Naive B cell (primary cell): ENCODE measurements around the gene NENF. TPM values are rescaled to one million over a fixed set of nuclear protein-coding genes. Genes with fewer than 3 reads are reported as not detected.

Experiments
- ATAC-seq, 2 donors: fragments of 150-1000 bp; cut with Tn5 transposase; 2 replicates each; pipeline ENCODE4 v1.10.0; 2021; ENCODE audit warnings: low read depth in 2 of 2, mild to moderate bottlenecking in 2 of 2, moderate library complexity in 2 of 2
- DNase-seq: peaks from one replicate; pipeline ENCODE4 v3.0.0; 2022
- H3K27ac Mint-ChIP-seq, 6 donors: one replicate each; pipeline ENCODE4 v1.8.0; 2020 to 2022; ENCODE audit warnings: mild to moderate bottlenecking in 6 of 6, mixed read lengths in 6 of 6, moderate library complexity in 5 of 6, inconsistent platforms in 2 of 6
- H3K27me3 Mint-ChIP-seq, 3 donors: one replicate each; pipeline ENCODE4 v1.8.0; 2021 to 2022; ENCODE audit warnings: mixed read lengths in 3 of 3, mild to moderate bottlenecking in 1 of 3
- H3K36me3 Mint-ChIP-seq, 2 donors: one replicate each; pipeline ENCODE4 v1.8.0; 2020 to 2022; ENCODE audit warnings: mixed read lengths in 2 of 2, inconsistent platforms in 1 of 2, mild to moderate bottlenecking in 1 of 2
- H3K4me1 Mint-ChIP-seq, 3 donors: one replicate each; pipeline ENCODE4 v1.8.0; 2020 to 2022; ENCODE audit warnings: mixed read lengths in 3 of 3, inconsistent platforms in 1 of 3, mild to moderate bottlenecking in 1 of 3, moderate library complexity in 1 of 3
- H3K4me3 Mint-ChIP-seq, 8 donors: one replicate each; pipeline ENCODE4 v1.8.0; 2020 to 2022; ENCODE audit warnings: mild to moderate bottlenecking in 8 of 8, mixed read lengths in 8 of 8, moderate library complexity in 8 of 8, inconsistent platforms in 2 of 8
- H3K9me3 Mint-ChIP-seq, 7 donors: one replicate each; pipeline ENCODE4 v1.8.0; 2020 to 2022; ENCODE audit warnings: mixed read lengths in 7 of 7, mild to moderate bottlenecking in 5 of 7, inconsistent platforms in 2 of 7, moderate library complexity in 1 of 7
- polyA plus RNA-seq, 6 donors: library from polyadenylated mRNA; unstranded; fragments of 300-500 nt; fragmentation: Illumina TruSeq; gene quantifications; one replicate each; pipeline ENCODE4 v1.2.3, GENCODE V29; 2021; ENCODE audit warnings: low read depth in 6 of 6

Gene NENF
- polyA plus RNA-seq, 6 donors from 2014 or later, result 31.7 to 93.4 (median 64.3) TPM

GRCh38 chr1:212455803-212456528 lies 23.2 kb downstream of the NENF start:
- H3K27me3 Mint-ChIP-seq, result no peaks in the 10 kb centered on the region
- H3K4me3 Mint-ChIP-seq, result no peak overlapping the region
- H3K4me1 Mint-ChIP-seq, result peaks cover 6 to 10% (median 8%) of the 10 kb centered on the region in 3 donors
- ATAC-seq, result peak; percentile 71 to 83
- H3K27ac Mint-ChIP-seq, result no peak overlapping the region
- no peaks in the 10 kb centered on the region for H3K36me3 Mint-ChIP-seq
- peak; percentile 70 for DNase-seq
- no peaks in the 10 kb centered on the region for H3K9me3 Mint-ChIP-seq

DNA sequence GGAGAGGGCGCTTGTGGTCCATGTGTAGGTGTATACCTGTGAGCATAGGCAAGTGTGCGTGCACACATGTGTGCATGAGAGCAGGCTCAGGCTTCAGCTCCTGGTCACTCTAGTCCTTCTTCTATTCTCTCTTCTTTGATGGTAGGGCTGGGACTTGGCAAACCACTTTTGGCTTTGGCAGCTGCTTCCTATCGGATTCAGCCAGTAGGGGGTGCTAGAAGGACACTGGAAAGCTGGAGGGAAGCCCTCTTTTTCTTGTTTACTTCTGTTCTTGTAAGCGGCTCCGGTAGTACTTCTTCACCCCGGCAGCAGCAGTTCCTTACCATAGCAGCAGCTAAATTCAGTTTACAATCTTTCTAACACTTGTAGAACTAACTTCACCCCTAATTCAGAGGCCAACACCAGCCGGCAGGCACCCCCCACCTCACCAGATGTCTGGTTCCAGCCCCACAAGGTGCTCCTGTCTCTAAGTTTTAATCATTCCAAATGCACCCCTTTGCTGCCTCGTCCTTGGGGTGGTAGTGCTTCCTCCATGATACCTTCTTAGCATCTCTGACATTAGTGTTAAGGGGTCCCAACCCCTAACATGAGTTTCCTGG lies 25.1 kb downstream of the NENF start:
- ATAC-seq (no peak), DNase-seq (peak; percentile 25)
- H3K27ac Mint-ChIP-seq, result peak overlapping the region in 1 of 6 donors; percentile 65
- H3K36me3 Mint-ChIP-seq, result no peaks in the 10 kb centered on the region
- H3K4me1 Mint-ChIP-seq, result peaks cover 4 to 10% (median 6%) of the 10 kb centered on the region in 3 donors
- no peak overlapping the region for H3K4me3 Mint-ChIP-seq
- no peaks in the 10 kb centered on the region for H3K27me3 Mint-ChIP-seq
- H3K9me3 Mint-ChIP-seq, result no peaks in the 10 kb centered on the region

DNA sequence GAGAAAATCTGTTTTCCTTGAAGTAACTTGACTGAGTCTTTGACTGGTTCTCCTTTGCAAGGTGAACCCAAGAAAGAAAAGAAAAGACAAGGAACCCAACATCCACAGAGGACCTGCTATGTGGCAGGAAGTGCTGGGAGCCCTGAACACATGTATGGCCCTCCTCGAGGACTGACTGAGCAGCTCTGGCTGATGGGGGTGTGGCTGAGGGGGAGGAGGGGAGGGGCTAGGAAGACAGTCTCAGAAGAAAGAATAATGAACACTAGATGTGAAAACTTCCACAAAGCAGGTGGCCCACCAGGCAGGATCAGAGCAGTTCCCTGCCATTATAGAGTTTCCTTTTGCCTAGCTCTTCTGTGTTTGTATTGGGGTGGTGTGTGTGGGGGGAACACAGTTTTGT lies 26.1 kb downstream of the NENF start:
- Mint-ChIP-seq H3K4me1 (peaks cover 0 to 10% (median 6%) of the 10 kb centered on the region in 3 donors), H3K27ac (peak overlapping the region in 4 of 6 donors; percentile 12 to 89 (median 36)), H3K27me3 (no peaks in the 10 kb centered on the region), H3K4me3 (no peak overlapping the region), H3K9me3 (no peaks in the 10 kb centered on the region), H3K36me3 (no peaks in the 10 kb centered on the region)
- ATAC-seq (peak in 1 of 2 donors; percentile 35), DNase-seq (no peak)

- Mint-ChIP-seq H3K4me1 (peaks cover 0 to 10% (median 6%) of the 10 kb centered on the region in 3 donors), H3K36me3 (no peaks in the 10 kb centered on the region), H3K9me3 (no peaks in the 10 kb centered on the region), H3K27ac (peak overlapping the region in 1 of 6 donors; percentile 12), H3K27me3 (no peaks in the 10 kb centered on the region), H3K4me3 (no peak overlapping the region)
- ATAC-seq (no peak), DNase-seq (no peak)
Observed at GRCh38 chr1:212459656-212460055, 26.9 kb downstream of the NENF start.

DNA sequence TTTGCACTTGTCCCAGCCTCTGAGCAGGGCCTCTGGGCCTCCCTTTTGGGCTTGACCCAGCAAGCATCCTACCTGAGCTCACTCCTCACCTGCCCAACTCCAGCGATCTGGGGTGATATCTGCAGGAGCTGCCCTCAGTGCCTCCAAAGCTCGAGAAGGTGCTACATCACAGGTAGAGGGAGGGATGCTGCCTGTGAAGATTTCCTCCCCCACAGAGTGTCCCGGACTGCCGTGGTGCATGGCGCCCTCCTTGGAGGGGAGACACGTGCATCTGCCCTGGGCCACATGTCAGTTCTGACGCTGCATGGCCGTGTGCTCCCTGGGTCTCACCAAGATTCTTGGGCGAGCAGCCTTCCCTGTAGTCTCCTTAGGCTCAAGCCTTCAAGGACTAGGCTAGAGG lies 27.7 kb downstream of the NENF start:
- no peaks in the 10 kb centered on the region for H3K27me3 Mint-ChIP-seq
- DNase-seq, result no peak
- H3K4me3 Mint-ChIP-seq, result no peak overlapping the region
- no peak for ATAC-seq
- H3K27ac Mint-ChIP-seq, result no peak overlapping the region
- no peaks in the 10 kb centered on the region for H3K9me3 Mint-ChIP-seq
- H3K36me3 Mint-ChIP-seq, result no peaks in the 10 kb centered on the region
- H3K4me1 Mint-ChIP-seq, result peaks cover 0 to 10% (median 6%) of the 10 kb centered on the region in 3 donors

- Mint-ChIP-seq H3K9me3 (no peaks in the 10 kb centered on the region), H3K4me3 (no peak overlapping the region), H3K4me1 (peaks cover 0 to 6% (median 3%) of the 10 kb centered on the region in 3 donors), H3K36me3 (no peaks in the 10 kb centered on the region), H3K27ac (no peak overlapping the region), H3K27me3 (peaks cover 0 to 6% (median 0%) of the 10 kb centered on the region in 3 donors)
- DNase-seq (no peak), ATAC-seq (no peak)
Observed at GRCh38 chr1:212461916-212462660, 29.4 kb downstream of the NENF start.

GRCh38 chr1:212463565-212464285 lies 31.0 kb downstream of the NENF start:
- no peaks in the 10 kb centered on the region for H3K36me3 Mint-ChIP-seq
- ATAC-seq, result no peak

GRCh38 chr1:212465311-212465710 lies 32.6 kb downstream of the NENF start:
- Mint-ChIP-seq H3K4me1 (no peaks in the 10 kb centered on the region), H3K27me3 (peaks cover 0 to 10% (median 5%) of the 10 kb centered on the region in 3 donors), H3K27ac (no peak overlapping the region), H3K36me3 (no peaks in the 10 kb centered on the region), H3K4me3 (no peak overlapping the region), H3K9me3 (no peaks in the 10 kb centered on the region)
- DNase-seq (no peak), ATAC-seq (no peak)

More at GRCh38 chr1:212463565-212464285, 31.0 kb downstream of the NENF start:
- Mint-ChIP-seq H3K27ac (no peak overlapping the region), H3K4me3 (no peak overlapping the region), H3K27me3 (peaks cover 0 to 6% (median 0%) of the 10 kb centered on the region in 3 donors), H3K4me1 (peaks cover 0 to 3% (median 0%) of the 10 kb centered on the region in 3 donors), H3K9me3 (no peaks in the 10 kb centered on the region)
- no peak for DNase-seq

DNA sequence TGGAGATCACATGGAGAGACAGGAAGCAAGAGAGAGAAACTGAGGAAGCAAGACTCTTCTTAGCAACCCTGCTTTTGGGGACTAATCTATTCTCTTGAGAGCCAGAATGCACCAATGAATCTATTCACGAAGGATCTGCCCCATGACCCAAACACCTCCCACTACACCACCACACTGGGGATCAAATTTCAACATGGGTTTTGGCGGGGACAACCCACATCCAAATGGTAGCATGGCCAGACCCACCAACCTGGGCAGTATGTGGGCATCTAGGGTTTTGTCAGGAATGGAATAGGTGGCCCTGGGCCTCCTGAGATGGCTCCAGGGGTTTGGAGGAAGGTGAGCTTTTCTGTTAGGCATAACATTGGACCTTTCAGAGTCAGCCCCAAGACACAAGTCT lies 33.7 kb downstream of the NENF start:
- H3K9me3 Mint-ChIP-seq, result no peaks in the 10 kb centered on the region
- peaks cover 0 to 10% (median 5%) of the 10 kb centered on the region in 3 donors for H3K27me3 Mint-ChIP-seq
- peak overlapping the region in 1 of 6 donors; percentile 76 for H3K27ac Mint-ChIP-seq
- no peaks in the 10 kb centered on the region for H3K4me1 Mint-ChIP-seq
- no peak overlapping the region for H3K4me3 Mint-ChIP-seq
- DNase-seq, result no peak
- ATAC-seq, result no peak
- no peaks in the 10 kb centered on the region for H3K36me3 Mint-ChIP-seq

GRCh38 chr1:212466898-212467650 lies 34.4 kb downstream of the NENF start:
- H3K36me3 Mint-ChIP-seq, result no peaks in the 10 kb centered on the region
- no peak for DNase-seq
- H3K27ac Mint-ChIP-seq, result peak overlapping the region in 2 of 6 donors; percentile 6 to 19
- H3K27me3 Mint-ChIP-seq, result peaks cover 0 to 10% (median 5%) of the 10 kb centered on the region in 3 donors
- H3K4me1 Mint-ChIP-seq, result no peaks in the 10 kb centered on the region
- H3K9me3 Mint-ChIP-seq, result no peaks in the 10 kb centered on the region
- no peak for ATAC-seq
- no peak overlapping the region for H3K4me3 Mint-ChIP-seq

DNA sequence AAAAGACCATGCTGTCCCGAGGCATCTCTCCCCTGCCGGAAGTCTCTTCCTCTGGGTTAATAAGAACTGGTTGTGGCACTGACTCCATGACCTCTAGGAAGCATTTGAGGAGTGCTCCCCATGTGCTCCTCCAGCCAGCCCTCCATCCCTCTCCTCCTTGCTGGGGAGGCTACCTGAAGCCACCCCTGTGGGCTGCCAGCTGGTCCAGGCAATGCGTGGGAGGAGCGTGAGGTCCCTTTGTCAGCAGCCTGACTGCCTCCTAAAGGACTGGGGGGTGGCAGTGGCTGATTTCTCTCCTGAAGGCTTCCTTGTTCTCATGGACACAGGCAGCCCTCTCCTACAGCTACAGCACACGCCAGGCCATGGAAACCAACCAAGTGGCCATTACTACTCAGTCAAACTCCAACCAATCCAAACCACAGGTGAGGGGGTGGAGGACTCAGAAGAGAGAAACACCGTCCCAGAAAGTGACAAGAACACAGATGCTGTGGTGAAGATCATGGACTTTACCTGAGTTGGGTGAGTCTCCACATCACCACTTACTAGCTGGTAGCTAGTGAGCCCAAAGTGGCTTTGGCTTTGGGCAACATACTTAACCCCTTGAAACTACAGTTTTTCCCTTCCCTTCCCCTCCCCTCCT lies 35.2 kb downstream of the NENF start:
- H3K27me3 Mint-ChIP-seq, result peaks cover 0 to 10% (median 5%) of the 10 kb centered on the region in 3 donors
- no peaks in the 10 kb centered on the region for H3K4me1 Mint-ChIP-seq
- ATAC-seq, result no peak
- no peak for DNase-seq
- H3K27ac Mint-ChIP-seq, result peak overlapping the region in 1 of 6 donors; percentile 62
- peak overlapping the region in 1 of 8 donors; percentile 33 for H3K4me3 Mint-ChIP-seq
- H3K9me3 Mint-ChIP-seq, result no peaks in the 10 kb centered on the region
- no peaks in the 10 kb centered on the region for H3K36me3 Mint-ChIP-seq

DNA sequence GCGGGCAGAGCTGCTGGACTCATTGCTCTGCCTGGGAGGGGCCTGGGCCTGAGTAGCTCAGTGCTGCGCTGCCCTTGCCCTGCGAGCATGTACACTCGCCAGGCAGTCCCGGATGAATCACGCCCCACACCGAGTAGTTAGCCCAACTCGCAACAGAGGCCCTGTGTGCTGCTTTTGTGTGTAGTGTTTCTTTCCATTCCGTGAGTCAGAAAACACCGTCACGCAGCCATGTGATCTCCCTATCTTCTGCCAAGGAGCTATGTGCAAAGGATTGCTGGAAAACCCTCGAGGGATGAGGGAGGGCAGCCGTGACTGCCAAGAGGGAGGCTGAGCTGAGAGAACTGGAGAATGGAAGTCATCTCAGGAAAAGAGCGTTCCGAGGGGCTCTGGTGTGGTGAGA lies 37.3 kb downstream of the NENF start:
- ATAC-seq (no peak), DNase-seq (no peak)
- H3K27ac Mint-ChIP-seq, result no peak overlapping the region
- H3K4me3 Mint-ChIP-seq, result peak overlapping the region in 1 of 8 donors; percentile 49
- H3K36me3 Mint-ChIP-seq, result no peaks in the 10 kb centered on the region
- peaks cover 0 to 10% (median 5%) of the 10 kb centered on the region in 3 donors for H3K27me3 Mint-ChIP-seq
- H3K9me3 Mint-ChIP-seq, result no peaks in the 10 kb centered on the region
- no peaks in the 10 kb centered on the region for H3K4me1 Mint-ChIP-seq
